HG03196 (cell line): ENCODE measurements around the gene SORBS1.

ENCODE experiments used
- ATAC-seq: cut with Tn5 transposase; IDR thresholded peaks from one replicate; pipeline ENCODE4 v1.9.1; 2021; ENCODE audit not compliant: unreplicated experiment

The SORBS1 gene

DNA sequence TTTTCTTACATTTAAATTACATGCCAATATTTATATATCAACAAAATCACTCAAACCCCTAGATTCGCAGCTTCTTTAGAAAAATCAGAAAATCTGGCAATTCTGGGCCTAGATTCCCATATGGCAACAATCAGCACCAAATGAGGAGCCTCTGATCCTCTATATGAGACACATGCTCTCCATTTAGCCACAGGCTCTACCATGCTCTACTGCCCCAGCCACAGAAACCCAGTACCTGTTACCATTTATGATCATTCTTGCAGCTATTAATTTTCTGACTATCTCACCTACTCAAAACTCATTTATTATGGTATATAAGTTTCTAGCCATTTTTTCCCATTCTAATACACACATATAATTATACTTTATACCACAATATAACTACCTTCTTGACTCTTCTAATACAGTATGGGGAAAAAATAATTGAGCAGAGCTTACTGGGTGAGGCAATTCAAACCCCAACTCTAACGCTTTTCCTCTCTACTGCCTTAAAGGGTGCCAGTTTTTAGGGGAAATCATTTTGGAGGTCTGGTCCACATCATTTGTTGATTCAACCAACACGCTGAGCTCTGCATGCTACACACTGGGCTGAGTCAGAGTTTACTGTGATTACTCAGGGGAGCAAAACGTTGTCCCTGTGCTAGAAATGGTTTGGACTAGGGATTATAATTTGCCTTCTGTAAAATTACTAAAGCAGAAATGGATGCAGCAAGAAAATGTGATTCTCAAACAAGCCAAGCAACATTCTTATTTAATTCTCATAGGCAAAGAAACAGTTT lies 281.9 kb downstream of the SORBS1 start:
- no peak for ATAC-seq

DNA sequence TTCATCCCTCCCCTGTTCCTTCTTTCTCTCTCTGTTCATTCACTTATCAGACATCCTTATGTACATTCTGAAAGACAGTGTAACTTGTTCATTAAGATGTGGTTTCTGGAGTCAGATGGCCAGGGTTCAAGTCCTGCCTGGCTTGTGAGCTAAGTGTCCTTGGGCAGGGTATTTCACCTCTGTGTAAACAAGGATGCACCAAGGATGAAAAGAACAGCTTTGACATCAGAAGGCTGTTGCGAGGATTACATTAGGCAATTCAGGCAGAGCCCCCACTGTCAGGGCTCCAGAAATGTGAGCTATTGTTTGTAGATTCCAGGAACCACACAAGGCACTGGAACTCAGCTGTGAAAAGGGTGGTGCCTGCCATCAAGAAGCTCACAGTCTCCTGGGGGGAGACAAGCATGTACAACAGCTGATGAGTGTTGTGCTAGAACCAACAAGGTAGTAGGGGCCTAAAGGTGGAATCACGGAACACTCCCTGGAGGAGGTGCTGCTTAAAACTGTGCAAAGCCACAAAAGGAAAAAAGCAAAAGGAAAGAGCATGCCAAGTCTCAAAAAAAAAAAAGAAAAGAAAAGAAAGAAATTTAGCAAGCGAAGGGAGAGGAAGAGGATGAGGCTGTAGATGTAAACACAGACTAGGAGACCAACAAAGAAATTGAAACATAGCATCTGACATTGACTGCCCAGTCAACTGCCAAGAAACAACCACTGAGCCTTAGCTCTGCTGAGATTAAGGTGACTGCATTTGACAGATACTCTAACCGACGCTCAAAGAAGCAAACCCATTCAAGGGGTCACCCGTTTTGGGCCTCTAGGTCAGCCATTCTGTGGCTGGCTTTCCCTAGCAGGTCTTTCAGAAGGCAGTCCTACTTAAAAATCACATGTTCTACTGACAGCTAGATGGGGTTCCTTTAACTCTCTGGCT lies 282.8 kb downstream of the SORBS1 start:
- ATAC-seq = no peak

DNA sequence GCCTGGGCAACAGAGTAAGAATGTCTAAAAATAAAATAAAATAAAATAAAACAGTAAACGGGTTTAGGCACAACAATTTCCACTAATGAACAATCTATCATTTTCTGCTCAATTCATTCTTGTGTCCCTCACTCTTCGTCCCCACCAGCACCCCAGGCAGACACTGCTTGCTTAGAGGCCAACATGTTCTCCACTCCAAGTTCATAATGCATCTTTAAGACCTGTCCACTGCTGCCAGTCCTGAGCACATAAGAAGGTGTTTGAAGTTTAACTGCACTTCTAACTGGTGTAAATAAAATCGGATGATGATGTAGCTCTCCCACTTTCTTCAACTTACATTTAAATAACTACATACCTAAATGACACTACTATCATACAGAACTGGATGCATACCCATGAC lies 283.6 kb downstream of the SORBS1 start:
- no peak for ATAC-seq

DNA sequence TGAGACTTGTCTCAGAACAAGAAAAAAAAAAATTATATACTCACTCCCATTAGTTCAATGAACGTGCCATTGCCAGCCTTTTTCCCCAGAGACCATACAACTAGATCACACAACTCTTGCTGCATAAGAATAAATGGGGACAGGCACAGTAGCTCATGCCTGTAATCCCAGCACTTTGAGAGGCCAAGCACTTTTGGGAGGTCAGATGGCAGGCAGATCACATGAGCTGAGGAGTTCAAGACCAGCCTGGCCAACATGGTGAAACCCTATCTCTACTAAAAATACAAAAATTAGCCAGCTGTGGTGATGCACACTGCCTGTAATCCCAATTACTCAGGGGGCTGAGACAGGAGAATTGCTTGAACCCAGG lies 284.0 kb downstream of the SORBS1 start:
- no peak for ATAC-seq

DNA sequence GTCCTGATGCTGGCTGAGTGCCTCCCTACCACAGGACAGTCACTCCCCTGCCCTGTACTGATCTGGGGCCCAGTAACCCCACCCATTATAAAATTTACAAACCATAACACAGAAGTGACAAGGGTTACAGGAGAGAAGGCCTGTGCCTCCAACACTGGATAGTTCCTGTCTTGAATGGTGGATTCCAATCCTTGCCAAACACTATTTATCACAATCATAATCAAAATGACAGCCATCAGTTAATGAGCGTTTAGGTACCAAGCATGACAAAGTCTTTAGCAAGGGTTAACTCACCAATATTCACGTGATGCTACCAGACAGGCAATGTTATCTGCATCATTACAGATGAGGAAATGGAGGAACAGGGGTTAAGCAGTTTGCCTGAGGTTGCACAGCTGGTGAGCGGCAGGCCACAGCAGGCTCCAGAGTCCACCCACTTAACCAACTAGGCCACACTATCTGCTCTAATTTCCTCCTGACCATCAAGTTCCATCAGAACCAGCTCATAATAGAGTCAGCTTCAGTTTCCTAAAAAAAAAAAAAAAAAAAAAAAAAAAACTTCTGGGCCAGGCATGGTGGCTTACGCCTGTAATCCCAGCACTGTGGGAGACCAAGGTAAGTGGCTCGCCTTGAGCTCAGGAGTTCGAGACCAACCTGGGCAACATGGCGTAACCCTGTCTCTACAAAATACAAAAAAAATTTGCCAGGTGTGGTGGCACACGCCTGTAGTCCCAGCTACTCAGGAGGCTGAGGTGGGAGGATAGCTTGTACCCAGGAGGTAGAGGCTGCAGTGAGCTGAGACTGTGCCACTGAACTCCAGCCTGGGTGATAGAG lies 284.6 kb downstream of the SORBS1 start:
- no peak for ATAC-seq

DNA sequence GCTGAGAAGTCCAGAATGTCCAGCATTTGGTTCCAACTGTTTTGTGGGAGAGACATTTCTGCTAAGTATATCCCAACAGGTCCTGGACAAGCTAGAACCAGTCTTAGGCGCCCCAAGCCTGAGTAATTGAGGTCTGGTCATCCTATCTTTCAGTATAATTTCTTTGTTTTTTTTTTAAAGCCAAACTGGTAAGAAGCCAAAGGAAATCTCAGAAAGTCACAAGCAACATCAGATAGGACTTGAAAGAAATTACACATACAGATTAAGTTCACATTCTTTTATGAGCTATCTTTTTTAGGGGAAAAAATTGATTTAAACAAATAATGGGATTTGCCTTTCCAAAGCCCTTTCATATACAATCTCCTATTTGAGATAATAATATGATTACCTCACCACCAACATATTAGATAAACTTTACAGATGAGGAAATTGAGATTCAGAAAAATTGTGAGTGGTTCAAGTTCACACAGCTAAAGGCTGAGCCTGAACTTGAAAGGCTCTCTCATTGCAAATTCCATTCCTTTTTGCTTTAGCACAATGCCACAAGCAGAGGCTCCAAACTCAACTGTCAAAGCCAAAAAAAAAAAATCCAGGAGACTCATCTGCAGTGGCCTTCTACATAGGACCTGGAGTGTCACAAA lies 285.3 kb downstream of the SORBS1 start:
- no peak for ATAC-seq

DNA sequence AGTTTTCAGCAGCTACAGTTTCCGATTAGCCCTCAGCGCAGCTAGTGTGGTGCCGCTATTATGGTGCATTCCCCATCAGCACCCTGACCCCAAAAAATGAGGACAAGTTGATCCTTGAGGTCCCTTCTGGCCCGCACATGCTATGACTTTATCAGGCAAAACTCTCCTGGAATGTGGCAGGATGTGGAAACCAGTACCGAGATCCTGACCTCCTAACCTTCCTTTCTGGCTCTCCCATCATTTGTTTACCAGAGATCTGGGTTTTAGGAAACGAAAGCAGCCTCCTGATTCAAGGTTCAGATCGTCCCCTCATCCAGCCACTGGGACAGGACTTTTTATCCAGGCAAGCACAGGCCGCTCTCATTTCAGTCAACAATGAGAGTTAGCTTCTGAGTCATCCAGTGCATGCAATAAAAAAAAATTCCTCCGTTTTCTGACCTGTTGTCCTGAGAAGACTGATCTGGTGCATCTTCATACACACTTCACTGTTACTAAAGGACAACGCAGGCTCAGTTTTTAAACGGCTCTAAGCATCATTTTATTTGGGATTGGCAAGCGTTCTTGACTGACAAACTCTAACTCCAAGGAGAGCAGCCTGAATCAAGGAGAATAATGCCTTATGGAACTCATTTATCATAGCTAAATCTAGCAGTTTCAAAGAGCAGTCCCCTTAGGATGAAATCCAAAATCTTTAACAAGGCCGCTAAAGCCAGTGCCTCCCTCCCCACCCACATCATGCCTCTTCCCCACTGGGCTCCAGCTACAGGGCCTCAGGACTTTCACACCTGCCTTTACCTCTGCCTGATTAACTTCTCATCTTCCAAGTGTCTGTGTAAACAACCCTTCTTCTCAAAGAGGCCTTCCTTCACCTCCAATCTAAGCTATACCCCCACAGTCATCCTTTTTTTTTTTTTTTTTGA lies 287.5 kb downstream of the SORBS1 start:
- ATAC-seq = no peak

DNA sequence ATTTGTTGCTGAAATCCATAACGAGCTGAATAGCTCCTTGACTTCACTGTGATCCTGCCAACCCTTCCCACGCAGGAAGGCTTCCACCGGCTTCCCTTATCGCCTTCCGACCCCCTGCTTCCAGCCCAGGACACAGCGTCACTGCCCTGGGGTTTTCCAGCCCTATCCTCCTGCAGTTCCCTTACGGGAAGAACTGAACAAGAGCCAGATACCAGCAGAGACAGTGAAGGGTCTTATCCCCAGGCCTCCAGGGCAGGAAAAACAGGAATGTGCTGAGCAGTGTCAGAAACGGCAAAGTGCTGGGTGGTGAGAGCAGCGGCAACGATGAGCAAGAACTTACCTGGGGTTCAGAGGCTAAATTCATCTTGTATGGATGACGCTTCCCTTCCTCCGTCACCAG lies 292.7 kb downstream of the SORBS1 start:
- no peak for ATAC-seq

DNA sequence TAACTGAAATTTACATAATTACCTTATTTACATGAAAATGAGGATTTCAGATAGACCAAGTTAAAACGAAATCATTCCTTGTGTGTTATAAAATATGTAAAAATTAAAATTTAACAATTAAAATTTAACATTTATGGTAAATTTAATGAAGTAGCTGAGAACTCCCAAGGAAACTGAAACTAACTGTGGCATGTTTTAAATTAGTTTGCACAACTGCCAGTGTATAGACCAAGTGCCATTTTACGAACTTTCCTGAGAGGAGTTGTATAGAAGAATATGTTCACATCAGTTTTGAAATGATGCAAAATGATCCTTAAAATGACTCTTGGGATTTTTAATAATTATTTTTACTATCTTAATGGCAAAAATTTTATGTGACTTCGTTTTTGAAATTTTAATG lies 293.9 kb downstream of the SORBS1 start:
- ATAC-seq = no peak

DNA sequence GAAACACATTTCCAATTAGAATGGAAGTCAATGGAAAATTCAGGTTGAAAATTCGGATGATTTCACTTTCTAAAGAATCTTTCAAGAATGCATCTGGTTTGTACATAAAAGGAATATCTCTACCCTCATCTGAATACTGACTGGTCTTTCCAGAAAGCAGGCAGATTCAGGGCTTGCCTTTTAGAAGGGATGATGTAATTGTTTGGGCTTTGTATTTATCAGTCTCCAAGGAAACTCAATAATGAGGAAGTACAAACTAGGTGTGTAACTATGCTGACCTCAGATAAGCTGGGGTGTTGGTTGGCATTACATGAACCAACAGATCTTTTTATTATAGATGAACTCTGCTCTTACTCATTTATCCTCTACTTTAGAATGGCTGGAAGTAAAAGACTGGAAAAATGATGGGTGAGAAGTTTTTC lies 294.5 kb downstream of the SORBS1 start:
- no peak for ATAC-seq

DNA sequence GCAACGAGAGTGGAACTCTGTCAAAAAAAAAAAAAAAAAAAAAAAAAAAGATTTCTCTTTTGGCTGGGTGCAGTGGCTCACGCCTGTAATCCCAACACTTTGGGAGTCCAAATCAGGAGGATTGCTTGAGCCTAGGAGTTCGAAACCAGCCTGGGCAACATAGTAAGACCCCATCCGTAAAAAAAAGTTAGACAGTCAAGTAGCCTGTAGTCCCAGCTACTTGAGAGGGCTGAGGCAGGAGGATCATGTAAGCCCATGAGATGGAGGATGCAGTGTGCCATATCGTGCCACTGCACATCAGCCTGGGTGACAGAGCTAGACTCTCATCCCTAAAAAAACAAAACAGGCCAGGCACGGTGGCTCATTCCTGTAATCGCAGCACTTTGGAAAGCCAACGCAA lies 295.6 kb downstream of the SORBS1 start:
- ATAC-seq = no peak

DNA sequence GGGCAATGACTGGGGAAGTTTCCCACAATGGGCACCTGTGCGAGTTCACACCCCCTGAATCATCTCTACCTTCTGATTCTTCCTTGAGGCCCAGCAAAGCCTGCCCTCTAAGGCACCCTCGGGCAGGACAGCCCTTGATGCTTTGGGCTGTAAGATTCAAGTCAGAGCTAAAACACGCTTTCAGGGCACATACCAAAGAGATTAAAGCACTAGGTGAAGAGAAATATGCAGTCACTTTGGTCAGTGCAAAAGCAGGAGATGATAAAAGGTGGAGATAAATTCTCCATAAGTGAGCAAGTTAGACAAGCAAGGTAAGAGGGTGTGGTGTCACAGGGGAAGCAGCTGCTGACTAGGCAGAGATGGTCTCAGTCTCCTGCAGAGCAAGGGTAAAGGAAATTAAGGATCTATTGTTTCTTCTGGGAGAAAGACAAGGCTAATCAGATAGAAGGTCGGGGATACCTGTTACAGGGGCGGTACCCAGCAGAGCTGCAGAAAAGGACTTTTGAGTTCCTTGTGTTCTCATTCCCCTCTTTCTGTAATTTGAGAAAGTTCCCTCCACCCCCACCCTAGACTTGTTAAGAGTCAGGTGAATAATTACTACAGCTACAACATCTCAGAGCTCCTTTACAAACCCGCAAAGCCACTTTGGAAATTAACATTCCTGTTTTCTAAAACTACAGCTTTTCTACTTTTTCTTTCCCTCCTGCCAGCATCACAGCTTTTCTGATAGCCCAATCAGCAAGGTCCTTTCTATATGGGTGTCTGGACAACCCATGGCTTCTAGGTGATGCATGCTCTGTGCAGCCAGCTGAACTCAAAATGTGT lies 296.7 kb downstream of the SORBS1 start:
- no peak for ATAC-seq

DNA sequence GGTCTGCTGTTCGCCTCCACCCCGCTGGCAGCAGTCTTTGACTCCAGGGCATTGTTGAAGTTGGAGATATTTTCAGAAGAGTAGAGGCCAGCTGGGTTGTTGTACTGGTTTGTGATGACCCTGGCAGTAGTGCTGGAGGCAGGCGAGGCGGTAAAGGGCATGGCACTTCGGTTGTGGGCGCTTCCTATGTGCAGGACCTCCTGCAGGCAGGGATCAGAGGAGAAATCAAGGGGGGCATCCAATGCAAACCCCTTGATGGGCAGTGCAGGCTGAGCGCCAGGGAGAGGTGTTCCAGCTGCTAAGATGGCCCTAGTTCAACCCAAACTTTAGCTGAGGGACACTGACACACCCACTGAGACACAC lies 297.3 kb downstream of the SORBS1 start:
- no peak for ATAC-seq

DNA sequence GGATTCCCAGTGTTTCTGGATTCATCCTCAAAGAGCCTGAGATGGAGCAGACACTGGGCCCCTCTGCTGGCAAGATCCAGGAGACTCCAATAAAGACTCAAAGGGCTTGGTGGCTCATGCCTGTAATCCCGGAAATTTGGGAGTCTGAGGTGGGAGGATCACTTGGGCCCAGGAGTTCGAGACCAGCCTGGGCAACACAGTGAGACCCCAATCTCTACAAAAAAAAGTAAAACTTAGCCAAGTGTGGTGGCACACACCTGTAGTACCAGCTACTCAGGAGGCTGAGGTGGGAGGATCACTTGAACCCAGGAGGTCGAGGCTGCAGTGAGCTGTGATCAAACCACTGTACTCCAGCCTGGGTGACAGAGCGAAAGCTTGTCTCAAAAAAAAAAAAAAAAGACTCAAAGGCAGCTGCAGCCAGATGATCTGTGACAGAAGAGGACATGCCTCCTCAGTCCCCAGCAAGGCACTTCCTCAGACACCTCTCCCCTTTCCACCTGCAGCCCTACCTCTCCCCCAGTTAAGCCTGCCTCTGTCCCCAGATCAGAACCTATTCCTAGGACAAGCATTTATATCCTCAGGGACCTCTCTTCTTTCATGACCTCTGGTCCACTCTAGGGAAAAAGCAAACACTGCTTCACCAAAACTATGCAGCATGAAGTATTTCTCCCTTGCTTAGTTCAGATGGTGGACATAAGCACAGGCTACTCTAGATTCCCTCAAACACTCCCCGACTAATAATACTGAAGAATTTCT lies 298.2 kb downstream of the SORBS1 start:
- no peak for ATAC-seq

DNA sequence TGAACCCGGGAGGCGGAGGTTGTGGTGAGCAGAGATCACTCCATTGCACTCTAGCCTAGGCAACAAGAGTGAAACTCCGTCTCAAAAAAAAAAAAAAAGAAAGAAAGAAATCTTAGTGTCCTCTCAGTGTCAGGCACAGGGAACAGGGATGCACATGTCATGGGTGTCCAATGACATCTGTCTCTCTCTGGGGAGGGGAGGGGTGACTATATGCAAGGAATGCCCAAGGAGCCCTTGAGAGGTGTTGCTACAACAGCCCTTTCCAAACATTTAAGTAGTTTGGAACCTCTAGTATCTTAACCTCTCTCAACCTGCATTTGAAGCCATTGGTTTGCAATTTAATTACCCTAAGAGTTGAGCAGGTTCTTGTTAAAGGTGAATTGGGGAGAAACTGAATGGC lies 299.2 kb downstream of the SORBS1 start:
- ATAC-seq = no peak
